ENCODE results near the gene ZNF771.

Gene ZNF771

DNA sequence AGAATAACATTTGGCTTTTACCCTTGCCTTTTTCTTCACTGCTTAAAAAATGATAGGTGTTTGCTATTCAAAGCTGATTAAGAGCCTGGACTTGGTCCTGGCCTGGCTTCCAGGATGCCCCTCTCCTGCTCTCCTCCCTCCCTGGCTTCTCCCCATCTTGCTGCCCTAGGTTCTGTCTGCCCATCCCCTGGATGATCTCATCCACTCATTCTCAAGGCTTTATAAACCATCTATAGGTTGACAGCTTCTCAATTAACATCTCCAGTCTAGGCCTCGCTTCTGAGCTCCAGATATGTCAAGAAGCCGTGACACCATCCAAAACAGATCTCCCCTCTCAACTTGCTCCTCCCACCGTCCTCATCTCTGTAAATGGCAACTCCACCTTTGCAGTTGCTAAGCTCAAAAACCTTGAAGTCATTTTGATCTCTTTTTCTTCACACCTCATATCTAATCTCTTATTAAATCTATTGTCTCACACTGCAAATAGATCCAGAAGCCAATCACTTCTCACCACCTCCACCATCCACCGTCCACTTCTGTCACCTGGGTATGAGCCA is 8.7 kb downstream of the ZNF771 start:
- no peak for DNase-seq

GRCh38 chr16:30416624-30417528 is 9.5 kb downstream of the ZNF771 start:
- DNase-seq: no peak
- peak overlapping the region; percentile 68 for H3K27ac ChIP-seq (ENCODE audit: insufficient read depth, low read length, poor library complexity, severe bottlenecking)
- H3K36me3 ChIP-seq (ENCODE audit: control insufficient read depth, insufficient read depth, low read length): peaks cover 4% of the 10 kb centered on the region
- no peaks in the 10 kb centered on the region for H3K9me3 ChIP-seq (ENCODE audit: control insufficient read depth, low read length)
- no peaks in the 10 kb centered on the region for H3K27me3 ChIP-seq (replicated peaks; ENCODE audit: control insufficient read depth, insufficient read depth, low read length, poor library complexity, severe bottlenecking)
- H3K4me1 ChIP-seq (ENCODE audit: control insufficient read depth, insufficient read depth, low read length, poor library complexity, severe bottlenecking): peaks cover 10% of the 10 kb centered on the region
- H3K4me3 ChIP-seq (ENCODE audit: insufficient read depth, low read depth, low read length, poor library complexity, severe bottlenecking): peak overlapping the region; percentile 78

More for the DNA sequence above, 8.7 kb downstream of the ZNF771 start:
- Histone ChIP-seq H3K36me3 (ENCODE audit: control insufficient read depth, insufficient read depth, low read length) (peaks cover 3% of the 10 kb centered on the region), H3K4me3 (ENCODE audit: insufficient read depth, low read depth, low read length, poor library complexity, severe bottlenecking) (no peak overlapping the region), H3K4me1 (ENCODE audit: control insufficient read depth, insufficient read depth, low read length, poor library complexity, severe bottlenecking) (peaks cover 10% of the 10 kb centered on the region), H3K27me3 (replicated peaks; ENCODE audit: control insufficient read depth, insufficient read depth, low read length, poor library complexity, severe bottlenecking) (no peaks in the 10 kb centered on the region), H3K27ac (ENCODE audit: insufficient read depth, low read length, poor library complexity, severe bottlenecking) (no peak overlapping the region), H3K9me3 (ENCODE audit: control insufficient read depth, low read length) (no peaks in the 10 kb centered on the region)

DNA sequence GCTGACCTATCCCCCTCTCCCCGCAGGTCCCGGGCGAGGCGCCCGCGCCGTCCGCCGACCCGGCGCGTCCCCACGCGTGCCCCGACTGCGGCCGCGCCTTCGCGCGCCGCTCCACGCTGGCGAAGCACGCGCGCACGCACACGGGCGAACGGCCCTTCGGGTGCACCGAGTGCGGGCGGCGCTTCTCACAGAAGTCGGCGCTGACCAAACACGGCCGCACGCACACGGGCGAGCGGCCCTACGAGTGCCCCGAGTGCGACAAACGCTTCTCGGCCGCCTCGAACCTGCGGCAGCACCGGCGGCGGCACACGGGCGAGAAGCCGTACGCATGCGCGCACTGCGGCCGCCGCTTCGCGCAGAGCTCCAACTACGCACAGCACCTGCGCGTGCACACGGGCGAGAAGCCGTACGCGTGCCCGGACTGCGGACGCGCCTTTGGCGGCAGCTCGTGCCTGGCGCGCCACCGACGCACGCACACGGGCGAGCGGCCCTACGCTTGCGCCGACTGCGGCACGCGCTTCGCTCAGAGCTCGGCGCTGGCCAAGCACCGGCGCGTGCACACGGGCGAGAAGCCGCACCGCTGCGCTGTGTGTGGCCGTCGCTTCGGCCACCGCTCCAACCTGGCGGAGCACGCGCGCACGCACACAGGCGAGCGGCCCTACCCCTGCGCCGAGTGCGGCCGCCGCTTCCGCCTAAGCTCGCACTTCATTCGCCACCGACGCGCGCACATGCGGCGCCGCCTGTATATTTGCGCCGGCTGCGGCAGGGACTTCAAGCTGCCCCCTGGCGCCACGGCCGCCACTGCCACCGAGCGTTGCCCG is 10.3 kb downstream of the ZNF771 start:
- peak; percentile 75 to 82 (median 79) for DNase-seq
- Histone ChIP-seq H3K9me3 (ENCODE audit: control insufficient read depth, low read length) (no peaks in the 10 kb centered on the region), H3K27ac (ENCODE audit: insufficient read depth, low read length, poor library complexity, severe bottlenecking) (peak overlapping the region; percentile 68), H3K36me3 (ENCODE audit: control insufficient read depth, insufficient read depth, low read length) (peaks cover 6% of the 10 kb centered on the region), H3K4me3 (ENCODE audit: insufficient read depth, low read depth, low read length, poor library complexity, severe bottlenecking) (peak overlapping the region; percentile 78), H3K27me3 (replicated peaks; ENCODE audit: control insufficient read depth, insufficient read depth, low read length, poor library complexity, severe bottlenecking) (no peaks in the 10 kb centered on the region), H3K4me1 (ENCODE audit: control insufficient read depth, insufficient read depth, low read length, poor library complexity, severe bottlenecking) (peaks cover 10% of the 10 kb centered on the region)

GRCh38 chr16:30418350-30419181 is 11.2 kb downstream of the ZNF771 start:
- Histone ChIP-seq H3K9me3 (ENCODE audit: control insufficient read depth, low read length) (no peaks in the 10 kb centered on the region), H3K27ac (ENCODE audit: insufficient read depth, low read length, poor library complexity, severe bottlenecking) (peak overlapping the region; percentile 68), H3K27me3 (replicated peaks; ENCODE audit: control insufficient read depth, insufficient read depth, low read length, poor library complexity, severe bottlenecking) (no peaks in the 10 kb centered on the region), H3K36me3 (ENCODE audit: control insufficient read depth, insufficient read depth, low read length) (peaks cover 10% of the 10 kb centered on the region), H3K4me3 (ENCODE audit: insufficient read depth, low read depth, low read length, poor library complexity, severe bottlenecking) (peak overlapping the region; percentile 78), H3K4me1 (ENCODE audit: control insufficient read depth, insufficient read depth, low read length, poor library complexity, severe bottlenecking) (peaks cover 10% of the 10 kb centered on the region)
- no peak for DNase-seq

- Histone ChIP-seq H3K27ac (ENCODE audit: insufficient read depth, low read length, poor library complexity, severe bottlenecking) (no peak overlapping the region), H3K27me3 (replicated peaks; ENCODE audit: control insufficient read depth, insufficient read depth, low read length, poor library complexity, severe bottlenecking) (no peaks in the 10 kb centered on the region), H3K9me3 (ENCODE audit: control insufficient read depth, low read length) (no peaks in the 10 kb centered on the region), H3K36me3 (ENCODE audit: control insufficient read depth, insufficient read depth, low read length) (peaks cover 22% of the 10 kb centered on the region), H3K4me1 (ENCODE audit: control insufficient read depth, insufficient read depth, low read length, poor library complexity, severe bottlenecking) (peaks cover 10% of the 10 kb centered on the region), H3K4me3 (ENCODE audit: insufficient read depth, low read depth, low read length, poor library complexity, severe bottlenecking) (no peak overlapping the region)
- DNase-seq: no peak
These were observed 13.6 kb downstream of the ZNF771 start for GRCh38 chr16:30421010-30421409.

DNA sequence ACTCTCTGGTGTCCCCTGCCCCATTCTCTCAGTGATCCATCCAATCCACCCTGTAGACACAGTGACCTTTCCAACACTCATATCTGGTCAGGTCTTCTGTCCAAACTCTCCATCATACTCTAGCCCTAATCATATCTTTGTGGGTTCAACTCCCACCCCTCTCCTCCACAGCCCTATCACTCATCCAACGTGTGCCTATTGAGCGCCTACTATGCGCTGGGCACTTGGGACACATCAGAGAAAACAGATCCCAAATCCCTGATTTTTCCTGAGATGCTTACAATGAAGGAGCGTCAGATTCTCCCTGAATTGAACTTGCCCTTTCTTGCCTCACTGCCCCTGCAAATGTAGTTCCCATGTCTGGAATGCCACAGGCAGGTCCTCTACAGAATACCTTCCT is 20.6 kb downstream of the ZNF771 start:
- Histone ChIP-seq H3K4me1 (ENCODE audit: control insufficient read depth, insufficient read depth, low read length, poor library complexity, severe bottlenecking) (peaks cover 7% of the 10 kb centered on the region), H3K27me3 (replicated peaks; ENCODE audit: control insufficient read depth, insufficient read depth, low read length, poor library complexity, severe bottlenecking) (no peaks in the 10 kb centered on the region), H3K36me3 (ENCODE audit: control insufficient read depth, insufficient read depth, low read length) (peaks cover 15% of the 10 kb centered on the region), H3K4me3 (ENCODE audit: insufficient read depth, low read depth, low read length, poor library complexity, severe bottlenecking) (no peak overlapping the region), H3K9me3 (ENCODE audit: control insufficient read depth, low read length) (no peaks in the 10 kb centered on the region), H3K27ac (ENCODE audit: insufficient read depth, low read length, poor library complexity, severe bottlenecking) (no peak overlapping the region)
- no peak for DNase-seq

- no peak for DNase-seq
- peak overlapping the region; percentile 71 for H3K27ac ChIP-seq (ENCODE audit: insufficient read depth, low read length, poor library complexity, severe bottlenecking)
- H3K36me3 ChIP-seq (ENCODE audit: control insufficient read depth, insufficient read depth, low read length): peaks cover 4% of the 10 kb centered on the region
- peaks cover 7% of the 10 kb centered on the region for H3K4me1 ChIP-seq (ENCODE audit: control insufficient read depth, insufficient read depth, low read length, poor library complexity, severe bottlenecking)
- H3K27me3 ChIP-seq (replicated peaks; ENCODE audit: control insufficient read depth, insufficient read depth, low read length, poor library complexity, severe bottlenecking): no peaks in the 10 kb centered on the region
- H3K9me3 ChIP-seq (ENCODE audit: control insufficient read depth, low read length): no peaks in the 10 kb centered on the region
- H3K4me3 ChIP-seq (ENCODE audit: insufficient read depth, low read depth, low read length, poor library complexity, severe bottlenecking): peak overlapping the region; percentile 64
These were observed 21.9 kb downstream of the ZNF771 start for GRCh38 chr16:30429418-30429677.

DNA sequence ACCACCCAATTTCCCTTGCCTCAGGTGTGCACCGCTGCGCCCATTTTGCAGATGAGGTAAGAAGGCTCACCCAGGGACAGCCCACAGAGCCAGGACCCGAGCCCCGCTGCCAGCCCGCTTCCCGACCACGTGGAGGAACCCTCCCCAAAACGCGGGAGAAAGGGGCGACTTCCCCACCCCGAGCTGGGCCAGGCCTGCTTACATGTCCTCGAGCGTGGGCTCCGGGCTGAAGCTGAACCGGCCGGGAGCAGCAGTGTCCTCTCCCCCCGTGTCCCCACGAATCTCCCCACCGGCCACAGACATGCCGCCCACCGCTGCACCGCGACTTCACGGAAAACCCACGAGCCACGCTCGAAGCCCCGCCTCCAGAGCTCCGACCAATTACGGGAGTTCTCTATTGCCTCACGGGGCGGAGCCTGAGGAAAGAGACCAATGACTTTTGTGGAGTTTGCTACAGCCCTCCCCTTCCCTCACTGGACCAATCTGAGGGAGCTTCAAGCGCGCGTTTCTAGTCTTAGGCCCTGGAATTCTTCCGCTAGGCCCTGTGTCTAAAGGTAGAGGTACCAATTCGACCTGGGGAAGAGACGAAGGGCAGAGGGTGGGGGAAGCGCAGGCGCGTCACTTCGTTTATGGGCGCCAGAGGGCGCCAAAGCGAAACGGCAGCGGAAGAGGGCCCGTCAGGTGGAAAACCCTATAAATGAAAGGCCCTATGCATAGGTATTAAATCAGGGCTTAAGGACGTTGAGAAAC is 22.4 kb downstream of the ZNF771 start, which contains the start of gene DCTPP1:
TSS of gene DCTPP1 (minus strand) at position 353 of the 750 bp plus-strand sequence. CDS start at position 303, 50 bp downstream.
- peak within 1 kb of the TSS; percentile 71 for H3K27ac ChIP-seq (ENCODE audit: insufficient read depth, low read length, poor library complexity, severe bottlenecking)
- peaks cover 7% of the 10 kb centered on the region for H3K4me1 ChIP-seq (ENCODE audit: control insufficient read depth, insufficient read depth, low read length, poor library complexity, severe bottlenecking)
- H3K27me3 ChIP-seq (replicated peaks; ENCODE audit: control insufficient read depth, insufficient read depth, low read length, poor library complexity, severe bottlenecking): no peaks in the 10 kb centered on the region
- H3K36me3 ChIP-seq (ENCODE audit: control insufficient read depth, insufficient read depth, low read length): no peaks in the 10 kb centered on the region
- H3K4me3 ChIP-seq (ENCODE audit: insufficient read depth, low read depth, low read length, poor library complexity, severe bottlenecking): peak within 1 kb of the TSS; percentile 64
- no peaks in the 10 kb centered on the region for H3K9me3 ChIP-seq (ENCODE audit: control insufficient read depth, low read length)
- peak; percentile 93 to 96 (median 94) for DNase-seq

DNA sequence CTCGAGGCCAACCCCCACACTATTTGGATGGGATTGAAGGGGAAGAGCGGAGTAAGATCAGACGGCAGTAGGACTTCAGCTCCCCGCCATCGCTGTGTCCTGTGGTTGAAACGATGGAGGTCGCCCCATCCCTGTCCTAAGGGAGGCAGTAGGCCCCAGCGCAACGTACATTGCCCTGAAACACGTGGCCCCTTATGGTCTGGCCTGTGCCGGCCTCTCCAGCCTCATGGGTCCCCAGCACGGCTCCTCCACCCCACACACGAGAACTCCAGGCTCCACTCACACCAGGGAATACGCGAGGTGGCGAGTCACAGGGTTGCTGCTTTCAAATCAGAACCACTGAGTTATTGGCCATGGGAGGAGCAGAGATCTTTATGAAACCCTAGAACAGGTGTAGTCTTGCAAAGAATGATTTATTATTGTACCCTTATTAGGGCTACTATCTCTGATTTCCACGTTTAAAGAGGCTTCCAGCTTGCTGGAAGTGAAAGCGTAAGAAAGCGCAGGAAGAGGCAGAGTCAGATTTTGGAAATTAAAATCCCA is 23.1 kb downstream of the ZNF771 start:
- H3K27me3 ChIP-seq (replicated peaks; ENCODE audit: control insufficient read depth, insufficient read depth, low read length, poor library complexity, severe bottlenecking): no peaks in the 10 kb centered on the region
- peak in 1 of 3 donors; percentile 11 for DNase-seq
- H3K36me3 ChIP-seq (ENCODE audit: control insufficient read depth, insufficient read depth, low read length): no peaks in the 10 kb centered on the region
- H3K9me3 ChIP-seq (ENCODE audit: control insufficient read depth, low read length): no peaks in the 10 kb centered on the region
- H3K4me3 ChIP-seq (ENCODE audit: insufficient read depth, low read depth, low read length, poor library complexity, severe bottlenecking): no peak overlapping the region
- peak overlapping the region; percentile 54 for H3K27ac ChIP-seq (ENCODE audit: insufficient read depth, low read length, poor library complexity, severe bottlenecking)
- H3K4me1 ChIP-seq (ENCODE audit: control insufficient read depth, insufficient read depth, low read length, poor library complexity, severe bottlenecking): peaks cover 7% of the 10 kb centered on the region
